Suprapubic skin (tissue), 4 donors: ENCODE results near the gene GSG1L2. TPM values are rescaled to one million over a fixed set of nuclear protein-coding genes. Genes with fewer than 3 reads are reported as not detected.

Experiments
- DNase-seq, 2 donors: peaks; one replicate each; pipeline ENCODE4 v3.0.0-alpha.2; 2019; ENCODE audit warnings: low spot score in 2 of 2
- H3K27ac ChIP-seq: fragments of 200-600 bp; sonication (generic); one replicate; pipeline ENCODE4 v1.5.1; 2019
- H3K27me3 ChIP-seq: fragments of 200-600 bp; sonication (generic); one replicate; pipeline ENCODE4 v1.5.1; 2019
- H3K36me3 ChIP-seq: fragments of 200-600 bp; sonication (generic); one replicate; pipeline ENCODE4 v1.5.1; 2019
- H3K4me1 ChIP-seq: fragments of 200-600 bp; sonication (generic); one replicate; pipeline ENCODE4 v1.5.1; 2019
- H3K4me3 ChIP-seq: fragments of 200-600 bp; sonication (generic); one replicate; pipeline ENCODE4 v1.5.1; 2019; ENCODE audit warnings: mild to moderate bottlenecking
- H3K9me3 ChIP-seq: fragments of 200-600 bp; sonication (generic); one replicate; pipeline ENCODE4 v1.5.1; 2019
- CTCF ChIP-seq, 2 donors: fragments of 200-600 bp in 1 of 2; fragments of 450-650 bp in 1 of 2; sonication (generic) in 1 of 2; IDR thresholded peaks; one replicate each; pipeline ENCODE4 v1.5.1; 2016 to 2019; ENCODE audit warnings: antibody characterized with exemption in 2 of 2, mild to moderate bottlenecking in 1 of 2, moderate library complexity in 1 of 2
- EP300 ChIP-seq: sonication (generic); formaldehyde crosslinking; IDR thresholded peaks from one replicate; pipeline ENCODE4 v1.6.1; 2017; ENCODE audit warnings: antibody characterized with exemption
- POLR2A ChIP-seq, 2 donors: fragments of 450-650 bp; IDR thresholded peaks; one replicate each; pipeline ENCODE4 v1.6.1; 2017; ENCODE audit warnings: antibody characterized with exemption in 2 of 2, mild to moderate bottlenecking in 2 of 2, moderate library complexity in 2 of 2
- POLR2AphosphoS5 ChIP-seq, 3 donors: sonication (generic); formaldehyde crosslinking; IDR thresholded peaks; one replicate each; pipeline ENCODE4 v1.6.1; 2017; ENCODE audit warnings: antibody characterized with exemption in 3 of 3
- WGBS: methylation state at CpG from one replicate; pipeline ENCODE4 v1.1.5; 2018; 5-methylcytosine and 5-hydroxymethylcytosine counted together
- total RNA-seq, 4 donors: library from RNA; depleted of rRNA; stranded (reverse); fragments of >200 nt; gene quantifications; one replicate each; pipeline ENCODE4 v1.1.0, GENCODE V29; 2016

GSG1L2 gene
- total RNA-seq, 4 donors from 2014 or later: not detected

GRCh38 chr17:9809409-9809808 lies 12.5 kb downstream of the GSG1L2 start:
- DNase-seq: no peak
- H3K27me3 ChIP-seq: peaks cover 4% of the 10 kb centered on the region
- no peak overlapping the region for H3K4me3 ChIP-seq
- H3K4me1 ChIP-seq: no peaks in the 10 kb centered on the region
- no peak overlapping the region for H3K27ac ChIP-seq
- no peaks in the 10 kb centered on the region for H3K9me3 ChIP-seq
- 96% methylated on average over 8 of the region's 8 CpGs for WGBS
- TF ChIP-seq CTCF (IDR thresholded peaks at IDR 0.05) (no peak), EP300 (no peak), POLR2AphosphoS5 (IDR thresholded peaks at IDR 0.05) (no peak), POLR2A (IDR thresholded peaks at IDR 0.05) (no peak)
- H3K36me3 ChIP-seq: no peaks in the 10 kb centered on the region

GRCh38 chr17:9806699-9807098 lies 15.2 kb downstream of the GSG1L2 start:
- no peak for TF ChIP-seq POLR2A (IDR thresholded peaks at IDR 0.05)
- TF ChIP-seq POLR2AphosphoS5 (IDR thresholded peaks at IDR 0.05): no peak
- TF ChIP-seq EP300: no peak
- TF ChIP-seq CTCF (IDR thresholded peaks at IDR 0.05): no peak
- Histone ChIP-seq H3K36me3 (no peaks in the 10 kb centered on the region), H3K9me3 (no peaks in the 10 kb centered on the region), H3K27me3 (peaks cover 4% of the 10 kb centered on the region), H3K4me1 (no peaks in the 10 kb centered on the region), H3K4me3 (no peak overlapping the region), H3K27ac (no peak overlapping the region)
- WGBS: 63% methylated on average over 6 of the region's 6 CpGs
- no peak for DNase-seq

GRCh38 chr17:9805769-9806168 lies 16.1 kb downstream of the GSG1L2 start:
- Histone ChIP-seq H3K36me3 (no peaks in the 10 kb centered on the region), H3K27me3 (no peaks in the 10 kb centered on the region), H3K4me1 (no peaks in the 10 kb centered on the region), H3K27ac (no peak overlapping the region), H3K4me3 (no peak overlapping the region), H3K9me3 (no peaks in the 10 kb centered on the region)
- no peak for TF ChIP-seq CTCF (IDR thresholded peaks at IDR 0.05)
- no peak for TF ChIP-seq POLR2A (IDR thresholded peaks at IDR 0.05)
- TF ChIP-seq POLR2AphosphoS5 (IDR thresholded peaks at IDR 0.05): no peak
- no peak for TF ChIP-seq EP300
- WGBS: 57% methylated on average over 4 of the region's 4 CpGs
- no peak for DNase-seq

- H3K4me3 ChIP-seq: no peak overlapping the region
- WGBS: 42% methylated on average over 4 of the region's 4 CpGs
These were observed 19.2 kb downstream of the GSG1L2 start for GRCh38 chr17:9802697-9803096.

GRCh38 chr17:9802294-9802693 lies 19.6 kb downstream of the GSG1L2 start:
- Histone ChIP-seq H3K4me1 (no peaks in the 10 kb centered on the region), H3K27me3 (no peaks in the 10 kb centered on the region), H3K36me3 (no peaks in the 10 kb centered on the region), H3K27ac (no peak overlapping the region), H3K9me3 (no peaks in the 10 kb centered on the region), H3K4me3 (no peak overlapping the region)
- no peak for DNase-seq
- no peak for TF ChIP-seq POLR2A (IDR thresholded peaks at IDR 0.05)
- TF ChIP-seq POLR2AphosphoS5 (IDR thresholded peaks at IDR 0.05): no peak
- TF ChIP-seq EP300: no peak
- no peak for TF ChIP-seq CTCF (IDR thresholded peaks at IDR 0.05)
- 70% methylated on average over 12 of the region's 13 CpGs for WGBS

More at GRCh38 chr17:9802697-9803096, 19.2 kb downstream of the GSG1L2 start:
- Histone ChIP-seq H3K27ac (no peak overlapping the region), H3K9me3 (no peaks in the 10 kb centered on the region), H3K36me3 (no peaks in the 10 kb centered on the region), H3K27me3 (no peaks in the 10 kb centered on the region), H3K4me1 (no peaks in the 10 kb centered on the region)
- TF ChIP-seq CTCF (IDR thresholded peaks at IDR 0.05) (no peak), EP300 (no peak), POLR2AphosphoS5 (IDR thresholded peaks at IDR 0.05) (no peak), POLR2A (IDR thresholded peaks at IDR 0.05) (no peak)
- no peak for DNase-seq
